OCI-LY1 (cell line): ENCODE data around the gene DENND5B.

ENCODE experiments used
- H2AFZ ChIP-seq: fragments of 200-600 bp; sonication (generic), shearing (Covaris generic); 2 replicates; pipeline ENCODE4 v1.6.0; 2014; ENCODE audit warnings: antibody characterized with exemption, mild to moderate bottlenecking, low read length
- H3F3A ChIP-seq: fragments of 200-600 bp; sonication (generic), shearing (Covaris generic); 2 replicates; pipeline ENCODE4 v1.6.0; 2014; ENCODE audit warnings: mild to moderate bottlenecking, antibody characterized with exemption, low read length, moderate library complexity; ENCODE audit not compliant: insufficient read depth
- H3K27ac ChIP-seq: fragments of 200-600 bp; sonication (generic); 2 replicates; pipeline ENCODE4 v1.5.1; 2014; ENCODE audit warnings: low read length, mixed run types, mild to moderate bottlenecking, low read depth; ENCODE audit not compliant: poor library complexity, severe bottlenecking
- H3K27me3 ChIP-seq: fragments of 200-600 bp; sonication (generic); 2 replicates; pipeline ENCODE4 v1.6.0; 2014; ENCODE audit warnings: antibody characterized with exemption, mild to moderate bottlenecking, low read length, moderate library complexity; ENCODE audit not compliant: insufficient read depth
- H3K36me3 ChIP-seq: fragments of 200-600 bp; sonication (generic); 2 replicates; pipeline ENCODE4 v1.6.1; 2014; ENCODE audit warnings: mild to moderate bottlenecking, antibody characterized with exemption, low read length, moderate library complexity, mixed read lengths; ENCODE audit not compliant: insufficient read depth
- H3K4me1 ChIP-seq: fragments of 200-600 bp; sonication (generic); 2 replicates; pipeline ENCODE4 v1.5.1; 2014; ENCODE audit warnings: mild to moderate bottlenecking, low read length, moderate library complexity; ENCODE audit not compliant: insufficient read depth, severe bottlenecking
- H3K4me2 ChIP-seq: fragments of 200-600 bp; sonication (generic), shearing (Covaris generic); 2 replicates; pipeline ENCODE4 v1.6.1; 2014; ENCODE audit warnings: low read length
- H3K4me3 ChIP-seq: fragments of 200-600 bp; sonication (generic); 2 replicates; pipeline ENCODE4 v1.5.1; 2014; ENCODE audit warnings: low read length, low read depth, mild to moderate bottlenecking, mixed read lengths; ENCODE audit not compliant: poor library complexity, severe bottlenecking
- H3K79me2 ChIP-seq: fragments of 200-600 bp; shearing (Covaris generic); 2 replicates; pipeline ENCODE4 v1.6.1; 2016; ENCODE audit warnings: mixed run types, low read length, mixed read lengths; ENCODE audit not compliant: insufficient read depth
- H3K9ac ChIP-seq: fragments of 200-600 bp; sonication (generic), shearing (Covaris generic); 2 replicates; pipeline ENCODE4 v1.6.1; 2014; ENCODE audit warnings: mild to moderate bottlenecking, low read length, mixed read lengths
- H3K9me2 ChIP-seq: fragments of 200-600 bp; sonication (generic), shearing (Covaris generic); 2 replicates; pipeline ENCODE4 v1.6.1; 2014; ENCODE audit warnings: low read depth, mild to moderate bottlenecking, low read length, mixed read lengths
- H3K9me3 ChIP-seq: fragments of 200-600 bp; shearing (Covaris generic); 2 replicates; pipeline ENCODE4 v1.6.1; 2014; ENCODE audit warnings: low read length, mixed read lengths
- H4K20me1 ChIP-seq: fragments of 200-600 bp; sonication (generic), shearing (Covaris generic); 2 replicates; pipeline ENCODE4 v1.6.0; 2016; ENCODE audit warnings: mild to moderate bottlenecking, low read length; ENCODE audit not compliant: insufficient read depth
- CTCF ChIP-seq: fragments of 200-600 bp; sonication (generic), shearing (Covaris generic); IDR thresholded peaks from 2 replicates; pipeline ENCODE4 v1.5.1; 2017; ENCODE audit warnings: mild to moderate bottlenecking, antibody characterized with exemption, low read length, moderate library complexity, mixed read lengths
- EZH2 ChIP-seq: fragments of 200-600 bp; sonication (generic), shearing (Covaris generic); IDR thresholded peaks from 2 replicates; pipeline ENCODE4 v1.8.0; 2017; ENCODE audit warnings: borderline replicate concordance, mixed run types, mild to moderate bottlenecking, antibody characterized with exemption, low read length, moderate library complexity, mixed read lengths

Gene DENND5B

GRCh38 chr12:31482816-31483215 is 108.1 kb downstream of the DENND5B start:
- Histone ChIP-seq H3K4me1 (peaks cover 26% of the 10 kb centered on the region), H3K4me3 (no peak overlapping the region), H3K9me2 (no peaks in the 10 kb centered on the region), H3K36me3 (peaks cover 12% of the 10 kb centered on the region; the same call in 1 of the 2 replicates), H3K9ac (no peak overlapping the region), H3K27ac (no peak overlapping the region), H4K20me1 (no peaks in the 10 kb centered on the region), H3K4me2 (no peak overlapping the region), H3K79me2 (no peaks in the 10 kb centered on the region), H2AFZ (no peak overlapping the region), H3F3A (no peaks in the 10 kb centered on the region), H3K27me3 (no peaks in the 10 kb centered on the region), H3K9me3 (no peaks in the 10 kb centered on the region)
- TF ChIP-seq EZH2 = no peak
- no peak for TF ChIP-seq CTCF

- Histone ChIP-seq H3K79me2 (no peaks in the 10 kb centered on the region), H3K9me2 (no peaks in the 10 kb centered on the region), H4K20me1 (no peaks in the 10 kb centered on the region), H3K4me2 (no peak overlapping the region), H3K27me3 (no peaks in the 10 kb centered on the region), H3K4me3 (no peak overlapping the region), H2AFZ (no peak overlapping the region), H3K9ac (no peak overlapping the region), H3K27ac (no peak overlapping the region), H3K36me3 (peaks cover 12% of the 10 kb centered on the region; the same call in 1 of the 2 replicates), H3K4me1 (peaks cover 28% of the 10 kb centered on the region), H3F3A (no peaks in the 10 kb centered on the region), H3K9me3 (no peaks in the 10 kb centered on the region)
- TF ChIP-seq EZH2 (no peak), CTCF (no peak)
Measured at GRCh38 chr12:31481415-31481814, 109.5 kb downstream of the DENND5B start.

- Histone ChIP-seq H2AFZ (no peak overlapping the region), H3F3A (no peaks in the 10 kb centered on the region), H3K4me2 (peak overlapping the region; percentile 9; the same call in 1 of the 2 replicates), H3K27ac (no peak overlapping the region), H3K4me3 (no peak overlapping the region), H4K20me1 (no peaks in the 10 kb centered on the region), H3K9me3 (no peaks in the 10 kb centered on the region), H3K27me3 (no peaks in the 10 kb centered on the region), H3K9ac (no peak overlapping the region), H3K9me2 (no peaks in the 10 kb centered on the region), H3K4me1 (peaks cover 31% of the 10 kb centered on the region), H3K79me2 (no peaks in the 10 kb centered on the region), H3K36me3 (peaks cover 12% of the 10 kb centered on the region; the same call in 1 of the 2 replicates)
- no peak for TF ChIP-seq EZH2
Measured at GRCh38 chr12:31479516-31480210, 111.3 kb downstream of the DENND5B start.

DNA sequence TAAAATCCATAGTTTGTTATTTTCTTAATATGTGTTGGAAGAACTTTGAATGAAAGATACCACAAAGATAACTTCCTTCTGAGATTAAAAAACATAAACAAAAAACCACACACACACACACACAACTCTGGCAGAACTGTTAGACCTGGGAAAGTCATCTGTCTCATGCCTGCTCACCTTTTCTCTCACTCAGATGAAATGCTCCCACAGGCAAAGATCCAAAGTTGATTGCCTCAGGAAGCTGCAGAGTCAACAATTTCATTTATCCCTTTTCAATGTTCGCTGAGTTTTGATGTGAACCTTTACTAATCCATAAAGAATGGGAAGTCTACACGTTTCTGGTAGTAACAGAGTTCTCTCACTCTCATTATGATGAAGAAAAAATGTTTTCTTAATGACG is 112.0 kb downstream of the DENND5B start:
- Histone ChIP-seq H3K27me3 (no peaks in the 10 kb centered on the region), H3K27ac (no peak overlapping the region), H3K4me2 (peak overlapping the region; percentile 9; the same call in 1 of the 2 replicates), H3K36me3 (peaks cover 12% of the 10 kb centered on the region; the same call in 1 of the 2 replicates), H3F3A (no peaks in the 10 kb centered on the region), H3K4me3 (no peak overlapping the region), H4K20me1 (no peaks in the 10 kb centered on the region), H2AFZ (no peak overlapping the region), H3K9me3 (no peaks in the 10 kb centered on the region), H3K79me2 (no peaks in the 10 kb centered on the region), H3K9me2 (no peaks in the 10 kb centered on the region), H3K9ac (no peak overlapping the region), H3K4me1 (peaks cover 31% of the 10 kb centered on the region)
- TF ChIP-seq CTCF (no peak), EZH2 (no peak)
